Natural killer cell treated with Interleukin-12 subunit alpha and Interleukin-12 subunit beta and Interleukin-15 and Interleukin-18, amount 100 ng/mL, for 72 hours (primary cell): ENCODE results near the gene GOLT1A. TPM values are rescaled to one million over a fixed set of nuclear protein-coding genes. Genes with fewer than 3 reads are reported as not detected.

ENCODE experiments used
- ATAC-seq, 2 donors: fragments of 150-1000 bp; cut with Tn5 transposase in 1 of 2; sonication (Bioruptor Pico), chemical (Tn5 transposase) in 1 of 2; 2 replicates each; pipeline ENCODE4 v1.10.0; 2021
- DNase-seq: peaks from one replicate; pipeline ENCODE4 v3.0.0; 2022; ENCODE audit warnings: low spot score
- H3K27ac Mint-ChIP-seq, 2 donors: 1 replicate in 1 of 2; 2 replicates in 1 of 2; pipeline ENCODE4 v1.8.0; 2022; ENCODE audit warnings: mixed read lengths in 2 of 2, mild to moderate bottlenecking in 1 of 2, moderate library complexity in 1 of 2
- H3K27me3 Mint-ChIP-seq, 2 donors: 1 replicate in 1 of 2; 2 replicates in 1 of 2; pipeline ENCODE4 v1.8.0; 2022; ENCODE audit warnings: mixed read lengths in 2 of 2
- H3K36me3 Mint-ChIP-seq: one replicate; pipeline ENCODE4 v1.8.0; 2022; ENCODE audit warnings: mixed read lengths
- H3K4me1 Mint-ChIP-seq, 2 donors: 1 replicate in 1 of 2; 2 replicates in 1 of 2; pipeline ENCODE4 v1.8.0; 2022; ENCODE audit warnings: low read depth in 2 of 2, mixed read lengths in 2 of 2, mild to moderate bottlenecking in 1 of 2
- H3K4me3 Mint-ChIP-seq: one replicate; pipeline ENCODE4 v1.8.0; 2022; ENCODE audit warnings: mixed read lengths
- H3K9me3 Mint-ChIP-seq: 2 replicates; pipeline ENCODE4 v1.8.0; 2022; ENCODE audit warnings: mixed read lengths
- total RNA-seq, 2 donors: library from RNA; stranded (reverse); gene quantifications; one replicate each; pipeline ENCODE4 v1.2.3, GENCODE V29; 2022

GOLT1A gene
- total RNA-seq, 2 donors from 2014 or later: not detected

- H3K4me1 Mint-ChIP-seq: peaks cover 4 to 11% of the 10 kb centered on the region in 2 donors
- no peak overlapping the region for H3K27ac Mint-ChIP-seq
- DNase-seq (no peak), ATAC-seq (no peak)
- no peak overlapping the region for H3K4me3 Mint-ChIP-seq
- H3K9me3 Mint-ChIP-seq: no peaks in the 10 kb centered on the region
- H3K36me3 Mint-ChIP-seq: no peaks in the 10 kb centered on the region
- H3K27me3 Mint-ChIP-seq: peaks cover 0 to 5% of the 10 kb centered on the region in 2 donors
Measured at GRCh38 chr1:204218552-204218951, 4.8 kb upstream of the GOLT1A start.

DNA sequence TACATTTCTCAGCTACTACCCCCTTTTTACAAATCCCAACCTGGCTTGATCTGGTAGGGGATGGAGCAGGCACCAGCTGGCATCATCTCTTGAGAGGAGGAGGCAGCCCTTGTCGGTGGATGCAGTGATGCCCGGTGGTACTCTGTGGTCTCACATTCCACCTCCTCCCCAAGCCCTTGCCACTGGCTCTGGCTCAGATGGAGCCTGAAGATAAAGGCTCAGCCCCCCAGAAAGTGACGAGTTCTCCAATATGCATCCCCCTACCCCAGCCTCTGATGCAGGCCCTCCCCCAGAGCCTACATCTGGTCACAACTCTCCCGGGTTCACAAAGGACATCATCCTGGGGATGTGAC is 3.8 kb upstream of the GOLT1A start:
- peaks cover 0 to 5% of the 10 kb centered on the region in 2 donors for H3K27me3 Mint-ChIP-seq
- H3K4me3 Mint-ChIP-seq: no peak overlapping the region
- no peak overlapping the region for H3K27ac Mint-ChIP-seq
- no peaks in the 10 kb centered on the region for H3K9me3 Mint-ChIP-seq
- no peak for DNase-seq
- ATAC-seq: no peak
- no peaks in the 10 kb centered on the region for H3K36me3 Mint-ChIP-seq
- H3K4me1 Mint-ChIP-seq: peaks cover 4 to 11% of the 10 kb centered on the region in 2 donors

DNA sequence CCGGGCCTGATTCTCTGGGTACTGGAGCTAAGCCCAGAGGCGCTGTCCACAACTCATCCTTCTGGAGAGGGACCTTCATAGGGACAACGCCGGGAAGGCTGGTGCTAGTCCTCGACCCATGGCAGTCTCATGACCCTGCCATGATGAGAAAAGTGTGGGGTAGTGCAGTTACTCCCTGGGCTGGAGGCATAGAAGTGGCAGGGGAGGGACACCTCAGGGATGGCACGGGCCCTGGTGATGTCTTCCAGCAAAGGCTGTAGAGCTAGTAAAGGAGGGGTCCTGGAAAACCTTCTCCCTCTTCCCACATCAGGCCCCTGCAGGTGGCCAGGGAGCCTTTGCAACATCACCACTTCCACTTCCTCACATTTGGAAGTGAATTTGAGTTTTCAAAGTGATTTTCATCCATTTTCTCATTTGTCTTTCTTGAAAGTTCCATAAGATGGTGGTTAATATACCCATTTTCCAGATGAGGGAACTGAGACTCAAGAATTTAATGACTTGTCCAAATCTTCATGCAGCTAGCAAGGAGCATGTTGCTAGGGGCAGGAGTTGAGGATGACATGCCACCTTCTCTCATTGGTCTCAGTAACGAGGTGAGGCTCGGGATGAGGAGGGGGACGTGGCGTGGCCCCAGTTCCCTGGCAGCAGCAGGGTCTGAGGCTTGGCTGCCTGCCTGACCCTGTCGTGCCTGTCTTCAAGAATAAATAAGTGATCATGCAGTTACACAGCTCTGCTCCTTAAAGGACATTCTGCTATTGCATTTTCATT is 3.3 kb upstream of the GOLT1A start:
- Mint-ChIP-seq H3K27ac (no peak overlapping the region), H3K4me1 (peaks cover 4 to 11% of the 10 kb centered on the region in 2 donors), H3K27me3 (peaks cover 0 to 5% of the 10 kb centered on the region in 2 donors), H3K36me3 (no peaks in the 10 kb centered on the region), H3K9me3 (no peaks in the 10 kb centered on the region), H3K4me3 (no peak overlapping the region)
- DNase-seq (no peak), ATAC-seq (no peak)

- peaks cover 4 to 11% of the 10 kb centered on the region in 2 donors for H3K4me1 Mint-ChIP-seq
- no peak for DNase-seq
- H3K36me3 Mint-ChIP-seq: no peaks in the 10 kb centered on the region
- H3K9me3 Mint-ChIP-seq: no peaks in the 10 kb centered on the region
- no peak overlapping the region for H3K4me3 Mint-ChIP-seq
- no peak overlapping the region for H3K27ac Mint-ChIP-seq
- no peak for ATAC-seq
- H3K27me3 Mint-ChIP-seq: peaks cover 0 to 5% of the 10 kb centered on the region in 2 donors
Measured at GRCh38 chr1:204216236-204216635, 2.4 kb upstream of the GOLT1A start.

- no peak overlapping the region for H3K4me3 Mint-ChIP-seq
- H3K4me1 Mint-ChIP-seq: peaks cover 4 to 7% of the 10 kb centered on the region in 2 donors
- no peak for DNase-seq
- H3K27ac Mint-ChIP-seq: no peak overlapping the region
- H3K36me3 Mint-ChIP-seq: no peaks in the 10 kb centered on the region
- peaks cover 0 to 7% of the 10 kb centered on the region in 2 donors for H3K27me3 Mint-ChIP-seq
- H3K9me3 Mint-ChIP-seq: no peaks in the 10 kb centered on the region
- ATAC-seq: no peak
Measured at GRCh38 chr1:204212715-204213114, 1.1 kb downstream of the GOLT1A start.

GRCh38 chr1:204211046-204211445 is 2.7 kb downstream of the GOLT1A start:
- no peaks in the 10 kb centered on the region for H3K36me3 Mint-ChIP-seq
- peaks cover 10 to 15% of the 10 kb centered on the region in 2 donors for H3K27me3 Mint-ChIP-seq
- ATAC-seq (no peak), DNase-seq (no peak)
- no peak overlapping the region for H3K4me3 Mint-ChIP-seq
- peaks cover 4 to 7% of the 10 kb centered on the region in 2 donors for H3K4me1 Mint-ChIP-seq
- no peaks in the 10 kb centered on the region for H3K9me3 Mint-ChIP-seq
- H3K27ac Mint-ChIP-seq: no peak overlapping the region

DNA sequence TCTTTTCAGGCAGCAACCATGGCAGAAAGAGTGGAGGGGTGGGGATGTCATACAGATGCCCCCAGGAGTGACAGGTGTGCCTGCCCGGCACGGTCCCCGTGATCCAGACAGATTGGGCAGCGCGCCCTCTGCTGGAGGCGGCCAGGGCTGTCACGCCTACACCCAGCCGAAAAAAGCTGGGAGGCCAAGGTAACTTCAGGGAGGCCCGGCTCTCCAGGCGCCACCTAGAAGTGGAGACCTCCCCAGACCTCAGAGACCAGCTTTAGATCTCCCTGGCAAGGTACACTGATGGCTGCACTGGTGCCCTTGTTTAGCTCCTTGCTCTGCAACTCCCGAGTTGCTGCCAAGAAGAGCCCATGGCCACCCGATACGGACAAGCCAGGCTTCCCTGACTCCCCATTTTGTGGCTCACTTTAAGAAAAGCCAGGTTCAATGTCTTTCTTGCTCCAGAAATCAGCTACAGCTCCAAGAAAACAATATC is 6.6 kb downstream of the GOLT1A start:
- no peaks in the 10 kb centered on the region for H3K4me1 Mint-ChIP-seq
- peaks cover 32 to 44% of the 10 kb centered on the region in 2 donors for H3K27me3 Mint-ChIP-seq
- DNase-seq (peak; percentile 68), ATAC-seq (peak; percentile 87 to 88)
- H3K36me3 Mint-ChIP-seq: no peaks in the 10 kb centered on the region
- no peaks in the 10 kb centered on the region for H3K9me3 Mint-ChIP-seq
- no peak overlapping the region for H3K4me3 Mint-ChIP-seq
- H3K27ac Mint-ChIP-seq: no peak overlapping the region

DNA sequence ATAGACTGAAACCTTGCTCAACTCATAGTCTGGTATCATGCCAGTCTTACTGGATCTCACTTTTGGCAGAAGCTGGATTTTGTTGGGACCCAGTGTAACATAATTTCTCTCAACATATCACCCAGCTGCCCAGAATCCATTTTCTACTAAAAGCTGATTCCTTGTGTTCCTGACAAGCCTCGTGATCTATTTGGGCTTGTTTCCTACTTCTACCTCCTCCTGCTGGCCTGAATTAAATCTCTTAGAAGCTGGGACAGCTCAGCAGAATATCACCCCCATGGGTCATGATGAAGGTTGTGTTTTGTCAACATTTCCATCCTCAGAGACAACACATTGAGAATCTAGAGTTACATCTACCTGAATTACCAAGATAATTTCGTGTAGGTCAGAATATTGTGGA is 7.7 kb downstream of the GOLT1A start:
- Mint-ChIP-seq H3K27ac (no peak overlapping the region), H3K9me3 (no peaks in the 10 kb centered on the region), H3K27me3 (peaks cover 32 to 47% of the 10 kb centered on the region in 2 donors), H3K4me1 (no peaks in the 10 kb centered on the region), H3K4me3 (no peak overlapping the region), H3K36me3 (no peaks in the 10 kb centered on the region)
- ATAC-seq (no peak), DNase-seq (no peak)

- Mint-ChIP-seq H3K4me3 (no peak overlapping the region), H3K27ac (no peak overlapping the region), H3K36me3 (no peaks in the 10 kb centered on the region), H3K9me3 (no peaks in the 10 kb centered on the region), H3K27me3 (peaks cover 32 to 47% of the 10 kb centered on the region in 2 donors), H3K4me1 (no peaks in the 10 kb centered on the region)
- ATAC-seq: no peak
- no peak for DNase-seq
Measured at GRCh38 chr1:204205486-204205885, 8.3 kb downstream of the GOLT1A start.

GRCh38 chr1:204204944-204205343 is 8.8 kb downstream of the GOLT1A start:
- H3K27me3 Mint-ChIP-seq: peaks cover 29 to 47% of the 10 kb centered on the region in 2 donors
- no peaks in the 10 kb centered on the region for H3K36me3 Mint-ChIP-seq
- ATAC-seq (no peak), DNase-seq (no peak)
- H3K4me1 Mint-ChIP-seq: no peaks in the 10 kb centered on the region
- no peaks in the 10 kb centered on the region for H3K9me3 Mint-ChIP-seq
- H3K4me3 Mint-ChIP-seq: no peak overlapping the region
- no peak overlapping the region for H3K27ac Mint-ChIP-seq

GRCh38 chr1:204203206-204203767 is 10.5 kb downstream of the GOLT1A start:
- Mint-ChIP-seq H3K4me1 (no peaks in the 10 kb centered on the region), H3K27me3 (peaks cover 29 to 47% of the 10 kb centered on the region in 2 donors), H3K27ac (no peak overlapping the region)

GRCh38 chr1:204202481-204202880 is 11.3 kb downstream of the GOLT1A start:
- no peaks in the 10 kb centered on the region for H3K36me3 Mint-ChIP-seq
- H3K27ac Mint-ChIP-seq: no peak overlapping the region
- ATAC-seq (no peak), DNase-seq (no peak)
- H3K9me3 Mint-ChIP-seq: no peaks in the 10 kb centered on the region
- no peak overlapping the region for H3K4me3 Mint-ChIP-seq
- no peaks in the 10 kb centered on the region for H3K4me1 Mint-ChIP-seq
- H3K27me3 Mint-ChIP-seq: peaks cover 26 to 47% of the 10 kb centered on the region in 2 donors

More at GRCh38 chr1:204203206-204203767, 10.5 kb downstream of the GOLT1A start:
- ATAC-seq (no peak), DNase-seq (no peak)
- Mint-ChIP-seq H3K36me3 (no peaks in the 10 kb centered on the region), H3K9me3 (no peaks in the 10 kb centered on the region), H3K4me3 (no peak overlapping the region)

GRCh38 chr1:204201348-204202040 is 12.3 kb downstream of the GOLT1A start:
- DNase-seq (no peak), ATAC-seq (no peak)
- no peak overlapping the region for H3K27ac Mint-ChIP-seq
- H3K4me1 Mint-ChIP-seq: no peaks in the 10 kb centered on the region
- peaks cover 20 to 41% of the 10 kb centered on the region in 2 donors for H3K27me3 Mint-ChIP-seq
- H3K4me3 Mint-ChIP-seq: no peak overlapping the region
- no peaks in the 10 kb centered on the region for H3K36me3 Mint-ChIP-seq
- H3K9me3 Mint-ChIP-seq: no peaks in the 10 kb centered on the region

- peaks cover 12 to 22% of the 10 kb centered on the region in 2 donors for H3K27me3 Mint-ChIP-seq
- H3K4me3 Mint-ChIP-seq: no peak overlapping the region
- H3K36me3 Mint-ChIP-seq: no peaks in the 10 kb centered on the region
- peaks cover 6% of the 10 kb centered on the region in 2 donors for H3K4me1 Mint-ChIP-seq
- DNase-seq (no peak), ATAC-seq (no peak)
- H3K9me3 Mint-ChIP-seq: no peaks in the 10 kb centered on the region
- H3K27ac Mint-ChIP-seq: no peak overlapping the region
Measured at GRCh38 chr1:204199579-204199978, 14.2 kb downstream of the GOLT1A start.
